ENCODE results near the gene COX7A2L. TPM values are rescaled to one million over a fixed set of nuclear protein-coding genes. Genes with fewer than 3 reads are reported as not detected.

COX7A2L gene
- total RNA-seq, 1 donor from 2014 or later: 67.7 TPM

DNA sequence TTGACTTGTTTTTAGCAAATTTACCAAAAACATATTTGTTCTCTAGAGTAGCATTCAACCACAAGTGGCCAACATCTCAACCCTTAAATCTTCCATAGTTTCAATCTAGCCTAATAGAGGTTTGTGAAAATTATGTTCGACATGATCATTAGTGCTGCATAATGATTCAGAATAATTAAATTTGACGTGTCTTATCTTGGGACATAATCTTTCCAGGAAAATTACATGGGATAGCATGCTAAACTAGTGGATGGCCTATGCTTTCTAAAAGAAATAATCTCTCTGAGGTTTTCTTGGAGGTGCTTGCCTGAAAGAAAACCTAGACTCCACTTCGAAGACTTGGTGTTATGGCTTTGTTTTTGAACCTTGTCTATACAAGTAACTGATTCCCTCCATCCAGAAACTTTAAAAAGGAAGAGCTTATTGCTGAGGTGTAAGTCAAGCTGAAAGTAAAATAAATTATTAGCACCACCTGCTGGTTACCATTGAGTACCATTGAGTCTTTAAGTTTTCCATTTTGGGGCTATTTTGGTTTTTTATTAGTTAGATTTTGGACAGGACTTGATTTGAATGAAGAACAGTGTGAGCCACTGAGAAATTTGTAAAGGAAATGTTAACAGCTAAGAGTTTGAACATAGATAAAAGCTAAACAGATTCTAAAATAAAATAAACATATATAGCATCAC is 32.7 kb downstream of the COX7A2L start:
- intact Hi-C loops (cut with DNase I): no loop called here
- ATAC-seq (peak; percentile 46), DNase-seq (ENCODE audit: low spot score) (no peak)

DNA sequence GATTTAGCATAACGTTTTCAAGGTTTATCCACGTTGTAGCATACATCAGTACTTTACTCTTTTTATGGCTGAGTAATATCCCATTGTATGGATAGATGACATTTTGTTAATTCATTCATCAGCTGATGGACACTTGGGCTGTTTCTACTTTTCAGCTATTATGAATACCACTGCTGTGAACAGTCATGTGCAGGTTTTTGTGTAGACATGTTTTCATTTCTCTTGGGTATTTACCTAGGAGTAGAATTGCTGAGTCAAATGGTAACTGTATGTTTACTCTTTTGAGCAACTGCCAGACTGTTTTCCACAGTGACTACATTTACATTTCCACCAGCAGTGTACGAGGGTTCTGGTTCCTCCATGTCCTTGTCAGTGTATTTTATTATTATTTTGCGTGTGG is 33.9 kb downstream of the COX7A2L start:
- intact Hi-C loops (cut with DNase I): no loop called here
- ATAC-seq: no peak

DNA sequence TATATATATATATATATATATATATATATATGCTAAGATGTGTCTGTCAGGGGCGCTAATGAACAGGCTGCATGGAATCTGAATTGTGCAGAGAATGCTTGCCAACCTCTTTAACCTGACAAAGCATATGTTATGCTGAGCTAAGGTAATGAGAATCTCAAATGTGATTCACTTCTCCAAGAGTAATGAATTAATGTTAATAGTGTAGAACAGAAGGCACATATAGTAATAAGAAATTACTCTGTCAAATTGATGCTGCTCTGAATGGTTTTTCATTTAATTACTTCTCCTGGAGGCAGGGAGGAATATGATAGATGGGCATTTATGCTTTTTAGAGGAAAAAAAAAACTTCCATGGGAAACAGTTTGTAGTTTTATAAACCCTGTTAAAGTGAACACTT is 35.4 kb downstream of the COX7A2L start:
- DNase-seq (ENCODE audit: low spot score) (no peak), ATAC-seq (no peak)
- intact Hi-C loops (cut with DNase I): no loop called here

More for the DNA sequence above, 33.9 kb downstream of the COX7A2L start:
- no peak for DNase-seq (ENCODE audit: low spot score)

GRCh38 chr2:42324949-42325348 is 36.1 kb downstream of the COX7A2L start:
- ATAC-seq (no peak), DNase-seq (ENCODE audit: low spot score) (no peak)
- intact Hi-C loops (cut with DNase I): no loop called here

DNA sequence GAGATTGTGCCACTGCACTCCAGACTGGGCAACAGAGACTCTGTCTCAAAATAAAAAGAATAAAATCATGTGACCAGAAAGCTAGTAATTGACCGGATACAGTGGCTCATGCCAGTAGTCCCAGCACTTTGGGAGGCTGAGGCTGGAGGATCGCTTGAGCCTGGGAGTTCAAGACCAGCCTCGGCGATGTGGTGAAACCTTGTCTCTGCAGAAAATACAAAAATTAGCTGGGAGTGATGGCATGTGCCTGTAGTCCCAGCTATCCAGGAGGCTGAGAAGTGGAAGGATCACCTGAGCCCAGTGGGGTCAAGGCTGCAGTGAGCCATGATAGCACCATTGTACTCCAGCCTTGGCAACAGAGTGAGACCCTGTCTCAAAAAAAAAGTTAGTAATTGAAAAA is 36.8 kb downstream of the COX7A2L start:
- DNase-seq (ENCODE audit: low spot score): no peak
- intact Hi-C loops (cut with DNase I): no loop called here
- ATAC-seq: no peak

DNA sequence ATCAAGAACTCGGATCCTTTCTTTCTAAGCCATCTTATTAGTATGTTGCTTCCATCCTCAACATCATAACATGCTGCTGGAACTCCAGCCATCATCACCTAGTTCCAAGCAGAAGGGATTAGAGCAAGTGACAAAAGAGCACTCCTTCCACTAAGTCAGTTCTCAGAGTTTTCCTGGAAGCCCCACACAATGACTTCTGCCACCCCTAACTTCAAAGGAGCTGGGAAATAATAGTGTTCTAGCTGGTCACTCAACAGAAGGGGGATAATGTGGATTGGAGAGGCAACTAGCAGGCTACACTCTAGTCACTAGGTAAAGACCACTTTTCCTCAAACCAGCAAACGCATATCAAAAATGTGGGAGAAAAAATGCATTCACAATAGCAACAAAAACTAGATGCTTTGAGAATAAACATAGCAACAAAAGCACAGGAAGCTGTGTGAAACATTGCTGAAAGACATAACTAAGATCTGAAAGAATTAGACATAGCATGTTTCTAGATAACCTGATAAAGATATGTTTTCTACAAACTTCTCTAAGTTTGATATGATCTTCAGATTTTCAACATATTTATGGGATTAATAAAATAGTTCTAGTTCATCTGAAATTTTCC is 39.5 kb downstream of the COX7A2L start:
- no peak for ATAC-seq
- DNase-seq (ENCODE audit: low spot score): no peak
- intact Hi-C loops (cut with DNase I): no loop called here

- intact Hi-C loops (cut with DNase I): no loop called here
- ATAC-seq (no peak), DNase-seq (ENCODE audit: low spot score) (no peak)
These were observed 41.8 kb downstream of the COX7A2L start for GRCh38 chr2:42319265-42319664.

GRCh38 chr2:42317945-42318344 is 43.1 kb downstream of the COX7A2L start:
- ATAC-seq: no peak
- intact Hi-C loops (cut with DNase I): no loop called here
- no peak for DNase-seq (ENCODE audit: low spot score)

- no peak for ATAC-seq
- intact Hi-C loops (cut with DNase I): no loop called here
- DNase-seq (ENCODE audit: low spot score): no peak
These were observed 43.5 kb downstream of the COX7A2L start for GRCh38 chr2:42317486-42317885.

DNA sequence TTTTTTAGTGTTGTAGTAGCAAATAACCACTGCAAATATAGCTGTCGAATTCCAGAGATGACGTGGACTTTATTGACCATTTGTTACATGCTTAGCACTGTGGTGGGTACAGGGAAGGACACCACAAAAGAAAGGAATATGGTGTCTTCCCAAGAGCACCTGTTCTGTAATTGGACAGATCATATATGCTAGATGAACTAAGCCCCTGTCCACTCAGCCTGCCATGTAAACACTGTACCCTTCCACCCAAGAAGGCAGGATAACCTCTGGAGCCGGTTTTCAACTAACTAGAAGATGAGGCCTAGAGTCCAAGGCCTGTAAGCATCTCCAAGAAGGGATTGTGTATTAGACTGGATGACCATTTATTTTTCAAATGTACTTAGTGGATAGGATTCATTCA is 44.1 kb downstream of the COX7A2L start:
- ATAC-seq (no peak), DNase-seq (ENCODE audit: low spot score) (no peak)
- intact Hi-C loops (cut with DNase I): no loop called here

GRCh38 chr2:42315844-42316470 is 45.1 kb downstream of the COX7A2L start:
- no peak for ATAC-seq
- no peak for DNase-seq (ENCODE audit: low spot score)
- intact Hi-C loops (cut with DNase I): no loop called here

DNA sequence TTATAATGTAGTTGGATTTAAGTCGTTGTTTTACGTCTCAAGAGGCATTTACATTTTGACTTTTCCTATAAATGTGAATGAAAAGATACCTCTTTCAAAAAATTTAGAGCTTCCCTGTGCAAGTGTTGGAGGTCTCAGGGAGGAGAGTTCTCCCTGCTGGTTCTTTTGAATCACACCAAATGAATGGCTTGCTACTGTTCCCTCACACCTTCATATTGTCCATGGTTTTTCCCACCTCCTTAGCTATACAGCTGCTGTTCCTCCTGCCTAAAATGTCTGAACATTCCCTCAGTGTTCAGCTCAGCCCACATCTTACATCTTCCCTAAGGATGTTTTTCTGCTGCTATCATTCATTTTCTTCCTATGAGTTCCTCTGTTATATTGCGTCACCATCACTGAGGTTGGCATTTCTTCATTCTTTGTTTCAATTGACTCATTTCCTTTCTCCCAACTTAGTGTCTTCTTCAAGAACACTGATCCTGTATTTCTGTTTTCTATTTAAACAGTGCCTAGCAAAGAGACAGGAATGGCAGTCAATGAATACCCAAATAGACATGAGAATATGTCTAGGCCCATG is 46.0 kb downstream of the COX7A2L start:
- no peak for DNase-seq (ENCODE audit: low spot score)
- intact Hi-C loops (cut with DNase I): no loop called here
- ATAC-seq: no peak

GRCh38 chr2:42312106-42312505 is 48.9 kb downstream of the COX7A2L start:
- no peak for DNase-seq (ENCODE audit: low spot score)
- no peak for ATAC-seq
- intact Hi-C loops (cut with DNase I): no loop called here

DNA sequence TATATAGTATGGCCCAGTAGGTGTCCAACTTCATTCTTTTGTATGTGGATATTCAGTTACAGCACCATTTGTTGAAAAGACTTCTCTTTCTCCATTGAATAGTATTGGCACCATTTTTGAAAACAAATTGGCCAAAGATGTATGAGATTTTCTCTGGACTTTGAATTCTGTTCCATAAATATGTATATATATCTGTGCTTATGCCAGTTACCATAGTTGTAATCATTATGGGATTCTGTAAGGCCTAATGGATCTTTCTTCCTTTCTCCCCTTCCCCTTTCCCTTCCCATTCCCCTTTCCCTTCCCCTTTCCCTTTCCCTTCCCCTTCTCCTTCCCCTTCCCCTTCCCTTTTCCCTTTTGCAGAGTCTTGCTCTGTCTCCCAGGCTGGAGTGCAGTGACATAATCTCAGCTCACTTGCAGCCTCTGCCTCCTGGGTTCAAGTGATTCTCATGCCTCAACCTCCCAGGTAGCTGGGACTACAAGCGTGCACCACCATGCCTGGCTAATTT is 51.0 kb downstream of the COX7A2L start:
- no peak for ATAC-seq
- no peak for DNase-seq (ENCODE audit: low spot score)
- intact Hi-C loops (cut with DNase I): no loop called here

GRCh38 chr2:42309366-42309765 is 51.7 kb downstream of the COX7A2L start:
- intact Hi-C loops (cut with DNase I): no loop called here
- ATAC-seq (no peak), DNase-seq (ENCODE audit: low spot score) (no peak)

GRCh38 chr2:42307180-42307579 is 53.8 kb downstream of the COX7A2L start:
- ATAC-seq (no peak), DNase-seq (ENCODE audit: low spot score) (no peak)
- intact Hi-C loops (cut with DNase I): no loop called here

GRCh38 chr2:42304059-42304713 is 56.8 kb downstream of the COX7A2L start:
- DNase-seq (ENCODE audit: low spot score) (no peak), ATAC-seq (no peak)
- intact Hi-C loops (cut with DNase I): no loop called here

GRCh38 chr2:42303252-42303651 is 57.8 kb downstream of the COX7A2L start:
- DNase-seq (ENCODE audit: low spot score): no peak
- intact Hi-C loops (cut with DNase I): no loop called here
- ATAC-seq: no peak

DNA sequence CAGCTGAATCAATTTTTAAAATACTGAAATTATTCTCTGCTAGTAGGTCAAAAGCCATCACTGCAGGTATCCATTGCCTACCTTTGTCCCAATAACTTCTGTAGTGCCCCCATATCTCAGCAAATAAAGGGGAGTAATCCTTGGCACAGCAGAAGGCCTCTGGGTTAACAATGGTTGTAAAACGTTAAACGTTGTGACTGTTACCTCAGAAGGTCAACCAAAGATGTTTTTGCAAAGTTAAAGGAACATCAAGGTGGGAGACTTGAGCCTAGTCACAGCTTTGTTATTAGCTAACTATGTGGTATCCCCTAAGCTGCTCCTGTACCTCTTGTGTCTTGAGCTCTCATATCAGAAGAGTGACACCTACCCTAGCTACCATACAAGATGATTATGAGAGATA is 60.5 kb downstream of the COX7A2L start:
- intact Hi-C loops (cut with DNase I): no loop called here
- ATAC-seq (no peak), DNase-seq (ENCODE audit: low spot score) (no peak)
